M059J (cell line): Measurements from ENCODE around the gene SMARCB1. TPM values are rescaled to one million over a fixed set of nuclear protein-coding genes. Genes with fewer than 3 reads are reported as not detected.

Source experiments
- DNase-seq: peaks from one replicate; pipeline ENCODE4 v3.0.0-alpha.2; 2012; ENCODE audit warnings: low read depth
- total RNA-seq: library from RNA; depleted of rRNA; stranded (reverse); fragments of >200 nt; shearing (Covaris generic); gene quantifications from 2 replicates; pipeline ENCODE4 v1.2.3, GENCODE V29; 2014

The SMARCB1 gene
- total RNA-seq, 1 experiment from 2014 or later = 54.0 TPM

DNA sequence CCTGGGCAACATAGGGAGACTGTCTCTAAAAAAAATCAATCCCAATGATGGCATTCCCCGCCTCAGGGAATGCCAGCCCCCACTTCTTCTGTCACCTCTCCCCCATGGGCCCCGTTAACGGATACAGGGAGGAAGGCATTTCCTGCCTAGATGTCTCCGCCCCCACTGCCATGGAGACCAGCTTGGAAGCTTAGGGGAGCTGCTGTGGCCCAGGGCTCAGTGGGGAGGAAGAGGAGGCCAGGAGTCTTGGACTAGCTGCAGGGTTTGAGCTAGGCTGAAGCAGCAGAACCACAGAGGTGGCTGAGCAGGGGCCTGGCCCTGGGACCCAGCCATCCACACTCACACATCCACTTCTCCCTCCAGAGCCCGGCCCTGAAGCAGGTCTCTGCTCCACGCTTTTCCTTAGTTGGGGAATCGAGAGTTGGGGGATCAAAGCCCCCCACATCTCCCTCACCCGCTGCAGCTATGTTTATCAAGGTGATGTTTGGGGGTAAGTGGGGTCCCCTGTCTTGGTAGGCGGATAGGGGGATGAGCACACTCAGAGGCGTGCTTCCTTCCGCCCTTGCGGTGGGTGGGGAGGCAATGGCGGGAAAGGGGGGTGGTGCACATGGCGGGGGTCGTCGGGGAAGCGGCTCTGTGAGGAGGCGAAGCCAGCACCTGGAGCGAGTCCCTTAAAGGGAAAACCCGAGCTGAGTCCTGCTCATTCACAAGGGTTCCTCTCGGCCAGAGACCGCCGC lies 23.8 kb upstream of the SMARCB1 start, which contains the start of gene C22orf15:
TSS of gene C22orf15 (plus strand) at position 149 of the 737 bp plus-strand sequence. CDS start at position 466, 317 bp downstream.
- peak; percentile 63 for DNase-seq

- no peak for DNase-seq
Observed at GRCh38 chr22:23763579-23763945, 23.2 kb upstream of the SMARCB1 start.

DNA sequence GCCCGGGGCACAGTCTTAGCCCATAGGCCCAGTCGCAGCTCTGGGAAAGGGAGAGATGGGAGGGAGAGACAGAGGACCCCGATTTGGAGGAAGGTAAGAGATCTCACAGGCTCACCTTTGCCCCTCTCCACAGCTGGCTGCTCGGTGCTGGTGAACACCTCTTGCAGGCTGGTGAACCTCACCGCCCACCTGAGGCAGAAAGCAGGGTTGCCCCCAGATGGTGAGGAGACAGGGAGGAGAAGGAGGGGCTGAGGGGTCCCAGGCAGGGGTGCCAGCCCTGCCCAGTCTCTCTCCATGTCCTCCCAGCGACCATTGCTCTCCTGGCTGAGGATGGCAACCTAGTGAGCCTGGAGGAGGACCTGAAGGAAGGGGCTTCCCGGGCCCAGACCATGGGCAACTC lies 22.8 kb upstream of the SMARCB1 start:
- no peak for DNase-seq

DNA sequence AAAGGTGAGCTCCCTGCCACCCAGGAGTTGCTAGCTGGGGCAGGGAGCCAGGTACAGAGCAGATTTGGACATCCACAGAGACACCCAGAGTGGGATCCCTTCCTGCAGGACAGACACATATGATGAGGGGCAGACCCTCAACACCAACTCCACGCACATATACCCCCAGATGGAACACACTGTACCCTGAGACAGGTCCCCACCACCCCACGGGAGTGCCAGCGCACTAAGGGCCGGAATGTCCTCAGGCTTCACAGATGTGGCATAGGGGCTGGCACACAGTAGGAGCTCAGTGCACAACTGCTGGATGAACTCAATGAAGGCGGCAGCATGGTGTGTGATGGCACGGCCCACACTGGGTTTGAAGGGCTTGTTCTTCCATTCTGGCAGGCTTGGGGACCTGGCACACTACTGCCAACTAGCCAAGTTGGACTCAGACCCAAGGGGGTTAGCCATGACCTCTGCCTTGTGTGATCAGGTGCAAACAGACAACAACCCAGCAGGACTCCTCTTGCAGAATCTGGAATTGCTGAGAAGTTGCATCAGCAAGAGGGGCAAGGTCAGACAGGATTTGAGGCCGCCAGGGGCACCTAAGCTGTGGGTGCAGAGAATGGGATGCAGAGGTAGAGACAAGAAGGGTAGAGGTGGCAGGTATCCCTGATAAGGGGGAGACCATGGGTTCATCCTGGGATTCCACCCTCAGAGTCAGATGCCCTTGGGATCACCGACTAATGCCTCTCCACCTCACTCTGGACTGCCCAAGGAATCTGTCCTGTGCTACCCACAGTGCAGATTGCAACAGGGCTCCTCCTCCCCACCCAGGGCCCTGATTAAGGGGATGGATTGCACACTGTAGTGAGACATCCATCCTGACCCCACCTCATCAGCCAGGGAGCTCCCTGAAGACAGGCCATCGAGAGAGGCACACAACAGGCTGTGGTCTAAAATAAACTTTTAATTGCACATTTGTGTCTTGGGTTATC lies 21.6 kb upstream of the SMARCB1 start:
- no peak for DNase-seq

GRCh38 chr22:23767303-23767672 lies 19.5 kb upstream of the SMARCB1 start:
- DNase-seq = no peak

- peak; percentile 55 for DNase-seq
Observed at GRCh38 chr22:23767673-23768548, 18.9 kb upstream of the SMARCB1 start, which contains the start of gene CHCHD10. Gene CHCHD10 (minus strand): TSS chr22:23767972. CDS start chr22:23767874, 98 bp downstream.

DNA sequence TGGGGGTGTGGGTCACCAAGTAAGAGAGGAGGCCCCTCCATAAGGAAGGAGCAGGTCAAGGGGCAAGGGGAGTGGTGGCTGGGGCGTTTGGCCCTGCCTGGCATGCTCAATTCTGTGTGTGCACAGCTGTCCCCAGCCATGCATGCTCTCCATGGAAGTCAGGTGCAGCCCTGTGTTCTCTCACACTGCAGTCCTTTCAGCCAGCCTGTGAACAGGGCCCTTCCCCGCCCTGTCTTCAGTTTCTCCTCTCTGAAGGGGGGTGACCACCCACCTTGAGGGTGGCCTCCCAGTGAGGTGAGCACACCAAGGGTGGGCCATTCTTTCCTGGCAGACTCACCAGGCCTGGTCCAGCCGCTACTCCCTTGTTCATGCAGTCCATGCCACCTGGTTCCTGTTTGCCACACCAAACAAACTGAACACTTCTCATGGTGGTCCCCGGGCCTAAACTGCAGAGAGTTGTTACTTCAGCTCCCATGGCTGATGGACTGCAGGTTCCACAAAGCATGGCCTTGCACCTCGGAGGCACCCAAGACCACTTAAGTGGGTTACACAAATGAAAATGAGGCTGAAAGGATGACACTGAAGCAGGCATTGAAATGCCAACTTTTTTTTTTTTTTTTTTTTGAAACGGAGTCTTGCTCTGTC lies 17.3 kb upstream of the SMARCB1 start:
- no peak for DNase-seq

DNA sequence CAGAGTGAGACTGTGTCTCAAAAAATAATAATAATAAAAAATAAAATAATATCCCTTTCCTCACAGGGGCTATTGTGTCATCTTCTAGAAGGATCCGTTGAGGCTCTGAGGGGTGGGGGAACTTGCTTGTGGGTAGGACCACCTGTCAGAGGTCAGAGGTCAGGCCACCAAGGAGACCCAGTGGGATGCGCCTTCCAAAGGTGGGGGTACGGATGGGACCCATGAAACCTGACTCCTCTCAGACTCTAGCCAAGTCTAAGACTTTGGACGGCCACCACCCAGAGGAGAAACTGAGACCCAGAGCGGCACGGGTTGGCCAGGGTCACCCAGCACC lies 14.5 kb upstream of the SMARCB1 start:
- DNase-seq = no peak

GRCh38 chr22:23772649-23773473 lies 13.9 kb upstream of the SMARCB1 start, which contains the start of gene MMP11:
Gene MMP11 (plus strand): TSS chr22:23772849. CDS start chr22:23772871, 22 bp downstream.
- DNase-seq = peak; percentile 24

GRCh38 chr22:23773483-23774113 lies 13.2 kb upstream of the SMARCB1 start:
- DNase-seq = no peak

- DNase-seq = no peak
Observed at GRCh38 chr22:23774114-23774921, 12.4 kb upstream of the SMARCB1 start.

GRCh38 chr22:23774922-23775436 lies 11.8 kb upstream of the SMARCB1 start:
- DNase-seq = peak; percentile 38

DNA sequence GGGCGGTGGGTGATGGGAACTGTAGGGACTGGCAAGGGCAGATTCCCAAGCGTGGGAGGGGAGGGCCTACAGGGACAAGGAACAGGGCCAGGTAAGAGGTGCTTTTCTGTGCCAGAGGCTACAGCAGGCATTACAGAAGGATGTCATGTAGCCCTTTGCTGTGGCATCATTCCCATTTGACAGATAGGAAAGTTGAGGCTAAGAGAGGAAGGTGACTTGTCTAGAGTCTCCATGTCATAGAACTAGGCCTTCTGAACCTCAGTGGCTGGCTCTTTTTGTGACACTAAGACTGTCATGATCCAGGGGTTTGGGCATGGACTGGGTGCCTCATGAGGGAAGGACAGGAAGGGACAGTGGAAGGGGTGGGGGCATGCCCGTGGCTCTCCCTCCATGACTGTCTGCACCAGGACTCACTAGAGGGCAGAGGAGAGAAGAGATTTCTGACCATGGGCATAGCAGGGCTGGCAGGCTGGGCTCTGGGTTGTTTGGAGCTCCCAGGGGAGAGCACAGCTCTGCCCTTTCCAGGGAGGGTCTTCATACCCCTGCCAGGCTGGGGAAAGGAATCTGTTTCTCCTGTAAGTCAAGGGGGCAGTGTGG lies 10.9 kb upstream of the SMARCB1 start:
- peak; percentile 36 for DNase-seq

GRCh38 chr22:23777776-23778576 lies 8.8 kb upstream of the SMARCB1 start:
- no peak for DNase-seq

DNA sequence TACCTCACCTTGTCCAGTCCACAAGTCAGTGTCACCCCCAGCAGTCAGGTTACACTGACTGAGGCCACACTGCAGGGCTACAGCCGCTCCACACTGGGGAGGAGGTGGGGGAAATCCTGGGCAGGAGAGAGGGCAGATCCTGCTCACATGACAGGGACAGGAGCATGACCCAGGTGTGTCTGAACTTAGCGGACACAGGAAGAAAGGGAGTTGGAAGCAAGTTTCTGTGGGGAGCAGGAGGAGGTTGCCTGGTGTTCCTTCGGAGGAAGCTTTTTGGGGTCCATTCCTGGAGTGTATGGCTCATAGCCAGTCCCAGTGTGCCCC lies 8.2 kb upstream of the SMARCB1 start:
- DNase-seq = no peak

DNA sequence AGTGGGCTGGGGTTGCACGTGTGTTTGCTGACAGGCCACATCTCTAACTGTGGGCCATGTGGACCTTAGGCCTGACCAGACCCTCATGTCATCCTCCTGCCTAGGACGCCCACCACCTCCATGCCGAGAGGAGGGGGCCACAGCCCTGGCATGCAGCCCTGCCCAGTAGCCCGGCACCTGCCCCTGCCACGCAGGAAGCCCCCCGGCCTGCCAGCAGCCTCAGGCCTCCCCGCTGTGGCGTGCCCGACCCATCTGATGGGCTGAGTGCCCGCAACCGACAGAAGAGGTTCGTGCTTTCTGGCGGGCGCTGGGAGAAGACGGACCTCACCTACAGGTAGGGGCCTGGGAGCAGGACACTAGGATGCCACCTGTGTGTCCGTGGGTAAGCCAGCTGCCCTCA lies 7.7 kb upstream of the SMARCB1 start:
- no peak for DNase-seq

DNA sequence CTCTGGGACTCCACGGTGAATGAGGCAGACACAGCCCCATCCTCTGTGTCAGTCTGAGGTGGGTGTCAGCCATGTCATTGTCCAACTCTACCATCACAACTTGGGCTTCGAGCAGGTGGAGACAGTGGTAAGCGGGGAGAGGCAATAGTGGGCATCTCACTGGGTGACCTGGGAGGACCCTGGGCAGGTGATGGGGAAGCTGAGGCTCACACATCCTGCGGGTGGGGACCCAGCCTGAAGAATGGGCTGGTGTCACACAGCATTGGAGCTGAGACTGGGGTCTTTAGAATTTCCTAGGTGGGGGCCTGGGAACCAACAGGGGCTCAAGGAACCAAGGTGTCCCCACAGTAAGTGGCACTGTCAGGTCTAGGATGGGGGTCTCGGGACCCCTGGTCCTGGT lies 7.0 kb upstream of the SMARCB1 start:
- DNase-seq = no peak
